NAMALWA (cell line): Measurements from ENCODE around the gene PEX5.
"Not testable (repeated sequence)": the region's sequence is repeated elsewhere in the genome, so short reads cannot be mapped to it uniquely, and the experiment has no call there.

Experiments used
- DNase-seq: peaks from one replicate; pipeline ENCODE4 v3.0.0-alpha.2; 2015; ENCODE audit warnings: low spot score

PEX5 gene

DNA sequence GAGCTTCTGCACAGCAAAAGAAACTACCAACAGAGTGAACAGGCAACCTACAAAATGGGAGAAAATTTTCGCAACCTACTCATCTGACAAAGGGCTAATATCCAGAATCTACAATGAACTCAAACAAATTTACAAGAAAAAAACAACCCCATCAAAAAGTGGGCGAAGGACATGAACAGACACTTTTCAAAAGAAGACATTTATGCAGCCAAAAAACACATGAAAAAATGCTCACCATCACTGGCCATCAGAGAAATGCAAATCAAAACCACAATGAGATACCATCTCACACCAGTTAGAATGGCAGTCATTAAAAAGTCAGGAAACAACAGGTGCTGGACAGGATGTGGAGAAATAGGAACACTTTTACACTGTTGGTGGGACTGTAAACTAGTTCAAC lies 24.3 kb downstream of the PEX5 start:
- not testable (repeated sequence) for DNase-seq

DNA sequence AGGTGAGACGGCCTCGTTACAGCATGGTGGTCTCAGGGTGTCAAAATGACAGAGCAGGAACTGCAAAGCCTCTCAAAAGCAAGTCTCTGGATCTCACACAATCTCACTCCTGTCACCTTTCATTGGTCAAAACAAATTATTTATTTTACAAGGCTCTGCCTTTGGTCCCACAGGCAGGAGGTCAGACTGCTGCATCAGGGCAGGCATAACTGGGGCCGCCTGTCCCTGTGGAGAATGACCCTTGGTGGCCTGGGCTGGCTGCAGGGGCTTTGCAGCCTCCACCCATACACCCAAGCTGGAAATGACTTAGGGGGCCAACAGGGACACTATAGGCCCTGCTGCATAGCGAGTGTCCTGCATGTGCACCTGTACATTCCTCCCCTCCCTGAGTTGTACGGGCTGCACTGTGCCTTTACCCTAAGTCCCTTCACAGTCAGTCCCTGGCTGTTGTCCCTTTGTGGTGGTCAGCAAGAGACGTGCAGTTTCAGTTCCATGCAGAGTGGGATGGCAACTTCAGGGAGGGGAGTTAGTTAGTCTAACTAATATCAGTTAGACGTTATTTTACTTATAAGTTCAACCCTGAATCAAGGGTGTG lies 28.1 kb downstream of the PEX5 start:
- no peak for DNase-seq

DNA sequence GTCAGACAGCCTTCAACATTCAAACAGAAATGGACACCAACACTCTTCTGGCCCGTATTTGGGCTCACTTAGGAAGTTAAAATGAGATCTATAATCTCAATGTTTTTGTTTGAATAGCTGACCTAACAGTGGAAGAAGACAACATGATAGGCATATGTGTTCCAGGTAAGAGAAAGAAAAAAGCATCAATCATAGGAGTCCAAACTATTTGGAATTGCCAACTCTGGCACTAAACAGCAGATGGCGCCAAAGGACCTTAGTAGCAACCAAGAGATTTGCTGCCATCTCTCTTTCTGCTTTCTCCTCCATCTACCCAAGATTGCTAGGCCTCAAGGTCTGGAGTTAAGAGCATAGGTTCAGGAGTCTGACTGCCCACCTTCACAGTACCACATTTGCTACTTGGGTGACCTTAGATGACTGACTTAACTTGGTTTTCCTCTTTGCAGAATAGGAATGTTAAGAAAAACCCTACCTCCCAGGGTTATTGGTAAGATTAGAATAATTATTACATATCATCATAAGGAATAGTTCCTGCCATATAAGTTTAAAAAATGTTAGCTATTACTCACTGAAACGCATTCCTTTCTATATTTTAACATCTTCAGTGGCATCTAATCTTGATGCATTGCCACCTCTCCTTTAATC lies 30.2 kb downstream of the PEX5 start:
- DNase-seq: peak; percentile 88

DNA sequence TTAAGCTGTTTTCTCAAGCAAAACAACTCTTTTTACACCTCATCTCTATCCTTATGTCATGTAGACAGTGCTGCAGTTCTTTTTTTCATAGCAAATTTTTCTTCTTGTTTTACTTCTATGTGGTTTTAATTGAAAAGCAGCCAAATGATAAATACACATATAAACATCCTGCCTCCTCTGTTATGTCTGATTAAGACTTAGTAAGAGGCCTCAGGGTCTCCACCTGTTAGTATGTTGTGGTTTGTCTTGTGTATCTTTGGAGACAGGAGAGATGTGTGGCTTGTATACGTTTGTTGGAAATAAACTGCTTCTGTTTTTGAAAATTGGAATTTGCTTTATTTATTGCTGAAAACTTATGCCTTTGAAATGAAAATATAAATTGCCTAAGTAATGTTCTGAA lies 32.0 kb downstream of the PEX5 start:
- DNase-seq: no peak

DNA sequence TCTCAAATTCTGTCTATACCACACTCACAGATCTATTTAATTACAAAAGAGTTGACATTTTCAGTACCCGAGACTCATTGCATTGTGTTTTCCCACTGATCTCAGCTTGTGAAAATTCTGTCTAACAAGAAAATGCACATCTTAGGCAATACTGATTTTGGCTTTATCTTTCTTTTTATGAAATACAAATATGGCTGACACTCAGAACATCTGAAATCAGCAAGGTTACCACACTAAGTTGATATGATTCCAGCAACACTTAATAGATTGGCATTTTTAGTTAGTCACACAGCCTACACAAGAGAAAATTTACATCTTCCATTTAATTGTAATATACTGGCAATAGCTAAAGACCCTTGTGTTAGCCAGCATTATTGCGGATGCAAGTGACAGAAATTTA lies 40.3 kb downstream of the PEX5 start:
- DNase-seq: no peak

DNA sequence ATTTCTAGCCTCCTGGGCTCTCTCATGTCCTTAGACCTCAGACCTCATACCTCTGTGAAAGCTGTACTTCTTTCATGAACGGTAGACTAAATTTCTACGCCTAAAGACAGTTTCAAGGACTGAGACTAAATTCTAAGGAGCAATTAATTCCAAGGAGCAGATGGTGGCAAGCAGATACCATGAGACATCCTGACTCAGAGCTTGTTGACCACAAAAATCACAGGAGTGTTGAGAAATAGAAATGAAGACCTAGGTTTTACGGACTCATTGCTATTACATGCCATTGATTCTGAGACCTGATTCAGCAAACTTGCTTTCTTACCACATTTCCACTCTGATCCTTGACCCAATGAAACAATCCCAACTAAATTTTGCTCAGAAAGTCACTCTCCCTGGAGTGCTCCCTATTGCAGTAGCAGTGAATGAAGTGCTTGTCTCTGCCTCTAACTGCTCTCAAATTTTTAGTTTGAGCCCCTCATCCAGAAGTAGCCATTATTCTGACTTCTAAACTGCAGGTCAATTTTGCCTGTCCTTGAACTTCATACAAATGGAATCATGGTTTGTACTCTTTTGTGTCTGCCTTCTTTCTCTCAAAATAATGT lies 52.0 kb downstream of the PEX5 start:
- no peak for DNase-seq

DNA sequence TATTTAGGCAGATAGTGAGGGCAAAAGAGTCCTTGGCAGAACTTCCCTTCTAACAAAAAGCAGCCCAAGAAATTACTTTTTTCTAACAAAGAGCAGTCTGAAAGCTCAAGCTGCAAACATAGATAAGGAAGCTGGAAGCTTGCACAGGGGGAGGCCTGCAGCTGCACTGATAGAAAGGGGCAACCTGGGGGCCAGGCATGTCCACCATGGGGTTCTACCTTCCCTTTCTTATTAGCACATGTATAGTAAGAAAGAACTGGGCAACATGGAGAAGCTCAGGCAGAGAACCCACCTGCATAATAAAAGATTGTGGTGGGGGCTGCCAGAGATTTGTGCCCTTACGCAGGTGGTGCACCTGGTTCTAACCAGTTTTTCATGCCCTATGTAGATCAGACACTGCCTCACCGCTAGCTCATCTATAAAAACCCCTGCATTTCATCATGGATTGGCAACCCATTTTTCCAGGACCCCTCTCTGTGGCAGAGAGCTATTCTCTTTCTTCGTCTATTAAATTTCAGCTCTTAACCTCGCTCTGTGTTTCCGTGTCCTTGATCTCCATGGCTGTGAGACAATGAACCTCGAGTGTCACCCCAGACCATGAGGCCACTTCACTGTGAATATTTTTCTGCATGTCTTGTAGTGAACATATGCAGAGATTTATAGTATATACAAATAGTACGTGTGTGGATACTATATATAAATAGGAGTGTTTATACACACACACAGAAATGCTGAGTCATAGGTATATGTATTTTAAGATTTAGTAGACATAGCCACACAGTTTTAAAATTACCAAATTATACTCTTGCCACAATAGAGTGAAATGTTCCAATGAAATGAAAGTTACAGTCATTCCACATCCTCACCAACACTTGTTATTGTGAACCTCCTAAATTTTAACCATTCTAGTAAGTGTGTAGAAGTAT lies 53.0 kb downstream of the PEX5 start:
- DNase-seq: no peak

DNA sequence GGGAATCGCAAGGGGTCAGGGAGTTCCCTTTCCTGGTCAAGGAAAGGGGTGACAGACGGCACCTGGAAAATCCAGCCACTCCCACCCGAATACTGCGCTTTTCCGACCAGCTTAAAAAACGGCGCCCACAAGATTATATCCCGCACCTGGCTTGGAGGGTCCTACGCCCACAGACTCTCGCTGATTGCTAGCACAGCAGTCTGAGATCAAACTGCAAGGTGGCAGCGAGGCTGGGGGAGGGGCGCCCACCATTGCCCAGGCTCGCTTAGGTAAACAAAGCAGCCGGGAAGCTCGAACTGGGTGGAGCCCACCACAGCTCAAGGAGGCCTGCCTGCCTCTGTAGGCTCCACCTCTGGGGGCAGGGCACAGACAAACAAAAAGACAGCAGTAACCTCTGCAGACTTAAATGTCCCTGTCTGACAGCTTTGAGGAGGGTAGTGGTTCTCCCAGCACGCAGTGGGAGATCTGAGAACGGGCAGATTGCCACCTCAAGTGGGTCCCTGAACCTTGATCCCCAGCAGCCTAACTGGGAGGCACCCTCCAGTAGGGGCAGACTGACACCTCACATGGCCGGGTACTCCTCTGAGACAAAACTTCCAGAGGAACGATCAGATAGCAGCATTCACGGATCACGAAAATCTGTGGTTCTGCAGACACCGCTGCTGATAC lies 62.0 kb downstream of the PEX5 start:
- DNase-seq: not testable (repeated sequence)

DNA sequence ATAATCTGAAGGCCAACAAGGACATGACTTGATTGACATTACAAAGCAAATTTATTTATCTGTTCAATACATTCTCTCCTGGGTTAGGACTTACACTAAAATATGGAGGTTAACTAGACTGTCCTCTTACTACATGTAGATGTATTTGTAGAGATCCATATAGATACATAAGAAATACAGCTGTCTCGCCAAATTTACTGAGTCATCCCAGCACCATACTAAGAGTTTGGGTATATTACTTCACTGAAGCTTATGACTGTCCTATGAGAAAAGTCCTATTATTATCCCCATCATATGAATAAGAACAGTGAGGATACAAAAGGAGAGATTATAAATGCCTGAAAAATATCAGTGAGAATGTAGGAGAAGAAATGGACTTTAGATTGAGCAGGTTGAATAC lies 69.6 kb downstream of the PEX5 start:
- no peak for DNase-seq
